ENCODE data around the gene FGD4.

DNA sequence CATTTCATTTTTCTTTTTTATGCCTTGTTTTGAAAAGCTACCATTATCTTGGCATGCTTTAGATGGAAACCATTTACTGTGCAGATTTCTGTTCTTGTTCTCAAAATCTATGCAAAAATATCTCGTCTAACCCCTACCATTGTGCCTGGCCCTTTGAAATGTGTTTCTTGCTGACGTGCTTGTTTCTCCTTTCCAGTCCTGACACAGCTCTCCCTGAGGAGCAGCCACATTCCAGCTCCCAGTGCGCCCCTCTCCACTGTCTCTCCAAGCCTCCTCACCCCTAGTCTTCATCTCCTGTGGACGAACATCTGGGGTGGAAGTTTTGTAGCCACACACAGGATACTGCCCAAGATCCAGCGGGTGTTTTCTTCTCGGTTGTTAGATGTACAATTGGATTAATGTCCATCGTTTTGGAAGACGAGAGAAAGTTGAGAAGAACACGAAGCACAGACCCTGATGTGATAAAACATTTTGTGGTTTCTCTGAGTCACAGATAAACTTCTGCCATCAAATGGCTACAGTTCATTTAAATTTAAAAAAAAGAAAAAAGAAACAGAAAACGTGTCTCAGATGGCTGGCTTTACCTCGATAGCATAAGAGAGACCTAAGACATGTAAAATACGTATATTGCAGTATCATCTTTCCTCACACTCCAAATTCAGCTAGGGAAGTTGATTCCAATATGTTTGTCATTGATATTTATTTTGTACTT lies 21.9 kb upstream of the FGD4 start:
- TF ChIP-seq, protein P1, sequence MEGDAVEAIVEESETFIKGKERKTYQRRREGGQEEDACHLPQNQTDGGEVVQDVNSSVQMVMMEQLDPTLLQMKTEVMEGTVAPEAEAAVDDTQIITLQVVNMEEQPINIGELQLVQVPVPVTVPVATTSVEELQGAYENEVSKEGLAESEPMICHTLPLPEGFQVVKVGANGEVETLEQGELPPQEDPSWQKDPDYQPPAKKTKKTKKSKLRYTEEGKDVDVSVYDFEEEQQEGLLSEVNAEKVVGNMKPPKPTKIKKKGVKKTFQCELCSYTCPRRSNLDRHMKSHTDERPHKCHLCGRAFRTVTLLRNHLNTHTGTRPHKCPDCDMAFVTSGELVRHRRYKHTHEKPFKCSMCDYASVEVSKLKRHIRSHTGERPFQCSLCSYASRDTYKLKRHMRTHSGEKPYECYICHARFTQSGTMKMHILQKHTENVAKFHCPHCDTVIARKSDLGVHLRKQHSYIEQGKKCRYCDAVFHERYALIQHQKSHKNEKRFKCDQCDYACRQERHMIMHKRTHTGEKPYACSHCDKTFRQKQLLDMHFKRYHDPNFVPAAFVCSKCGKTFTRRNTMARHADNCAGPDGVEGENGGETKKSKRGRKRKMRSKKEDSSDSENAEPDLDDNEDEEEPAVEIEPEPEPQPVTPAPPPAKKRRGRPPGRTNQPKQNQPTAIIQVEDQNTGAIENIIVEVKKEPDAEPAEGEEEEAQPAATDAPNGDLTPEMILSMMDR (conservative IDR thresholded peaks at IDR 0.05 in 1 of 2, IDR thresholded peaks at IDR 0.05 in 1 of 2; ENCODE audit: extremely low read depth in 1 of 2, insufficient read depth in 1 of 2, low read depth in 1 of 2, low read length in 2 of 2), result no peak
- no peak for TF ChIP-seq EZH2 (IDR thresholded peaks at IDR 0.05; ENCODE audit: borderline replicate concordance, low read length)
